ENCODE data around the gene PPA2.

- no peak for TF ChIP-seq CTCF (IDR thresholded peaks at IDR 0.05)
- no peak for TF ChIP-seq POLR2A (IDR thresholded peaks at IDR 0.05)
These were observed 21.8 kb upstream of the PPA2 start for GRCh38 chr4:105495667-105496066.

Data from thyroid gland (tissue), 4 donors.